K562 (cell line): ENCODE data around the gene POLD4. TPM values are rescaled to one million over a fixed set of nuclear protein-coding genes. Genes with fewer than 3 reads are reported as not detected.
A peak's percentile ranks its signal among the peaks of the same experiment; 100 is the strongest.

ENCODE experiments used
- ARID4B ChIP-seq: sonication (generic); formaldehyde crosslinking; IDR thresholded peaks from 2 replicates; pipeline ENCODE4 v1.8.0; 2022; ENCODE audit warnings: mild to moderate bottlenecking, missing genetic modification reagents
- CBX1 ChIP-seq: sonication (generic); IDR thresholded peaks from 2 replicates; pipeline ENCODE4 v1.6.1; 2016; ENCODE audit warnings: antibody characterized with exemption, low read depth, mild to moderate bottlenecking
- CBX2 ChIP-seq: fragments of 200-600 bp; sonication (generic); IDR thresholded peaks from one replicate; pipeline ENCODE4 v1.6.1; 2012; ENCODE audit warnings: mild to moderate bottlenecking, low read length, inconsistent platforms; ENCODE audit not compliant: insufficient read depth, poor library complexity, severe bottlenecking
- EP300 ChIP-seq: IDR thresholded peaks from 2 replicates; pipeline ENCODE4 v1.6.1; 2012; ENCODE audit warnings: low read length, improper control_type of control experiment
- HDAC1 ChIP-seq, 2 experiments: fragments of 450-650 bp; IDR thresholded peaks; 2 replicates each; pipeline ENCODE4 v1.6.1; 2016 to 2017; ENCODE audit warnings: inconsistent platforms in 1 of 2, mild to moderate bottlenecking in 1 of 2, moderate library complexity in 1 of 2
- HDGF ChIP-seq: fragments of 450-650 bp; IDR thresholded peaks from 2 replicates; pipeline ENCODE4 v1.6.1; 2016
- MLLT1 ChIP-seq, 2 experiments: fragments of 450-650 bp; IDR thresholded peaks; 2 replicates each; pipeline ENCODE4 v1.6.1; 2016
- PHB ChIP-seq: fragments of 250-450 bp; sonication (Bioruptor Pico); IDR thresholded peaks from 2 replicates; pipeline ENCODE4 v1.5.0; 2021
- RBM34 ChIP-seq: fragments of 200-400 bp; formaldehyde crosslinking; IDR thresholded peaks from 2 replicates; pipeline ENCODE4 v1.6.1; 2018; ENCODE audit warnings: low read length, borderline replicate concordance; ENCODE audit not compliant: insufficient read depth
- U2AF2 ChIP-seq: fragments of 200-400 bp; formaldehyde crosslinking; optimal IDR thresholded peaks from 2 replicates; pipeline ENCODE3; 2017; ENCODE audit warnings: low read depth, mild to moderate bottlenecking, low read length
- ZBTB2 ChIP-seq: fragments of 450-650 bp; IDR thresholded peaks from 2 replicates; pipeline ENCODE4 v1.6.1; 2016; ENCODE audit warnings: antibody characterized with exemption
- ZNF280A ChIP-seq: fragments of 450-650 bp; IDR thresholded peaks from 2 replicates; pipeline ENCODE4 v1.6.1; 2018; ENCODE audit warnings: mild to moderate bottlenecking, low read depth; ENCODE audit not compliant: partially characterized antibody
- ZSCAN32 ChIP-seq: fragments of 450-650 bp; formaldehyde crosslinking; IDR thresholded peaks from 2 replicates; pipeline ENCODE4 v1.4.0; 2020; ENCODE audit warnings: mild to moderate bottlenecking, moderate library complexity
- polyA plus RNA-seq, 8 experiments: library from polyadenylated mRNA; depleted of rRNA in 4 of 8; stranded (reverse) in 5 of 8; unstranded in 3 of 8; fragments of >200 nt; fragmentation: Nextera tagmentation in 2 of 8; fragmentation: Illumina TruSeq in 1 of 8; extraction: Ambion mirVana in 2 of 8; extraction: Trizol in 1 of 8; gene quantifications; 2 replicates each; pipeline versions ENCODE4 v1.2.1 to v1.2.3, GENCODE V29; 2011 to 2014; ENCODE audit warnings: inconsistent platforms in 1 of 8, missing spikeins in 1 of 8
- total RNA-seq, 7 experiments: library from RNA; depleted of rRNA in 6 of 7; stranded (reverse); fragments of >200 nt in 6 of 7; fragmentation: Illumina TruSeq in 2 of 7; extraction: Trizol in 2 of 7; gene quantifications; 2 replicates each; pipeline versions ENCODE4 v1.2.1 to v1.2.3, GENCODE V29; 2011 to 2021; ENCODE audit warnings: low replicate concordance in 1 of 7
- TF ChIP-seq, protein P1 (sequence below): fragments of 450-650 bp; IDR thresholded peaks from 2 replicates; pipeline ENCODE4 v1.7.0; 2016; ENCODE audit warnings: borderline replicate concordance

Gene POLD4
- total and polyA plus RNA-seq, 9 of the 15 experiments (the other 6 are each of a cell fraction or from before 2014, with no cell fraction given), result 5.8 to 64.5 (median 18.3) TPM

GRCh38 chr11:67379061-67380058, 26.0 kb upstream of the POLD4 start (continued):
- TF ChIP-seq, protein P1, sequence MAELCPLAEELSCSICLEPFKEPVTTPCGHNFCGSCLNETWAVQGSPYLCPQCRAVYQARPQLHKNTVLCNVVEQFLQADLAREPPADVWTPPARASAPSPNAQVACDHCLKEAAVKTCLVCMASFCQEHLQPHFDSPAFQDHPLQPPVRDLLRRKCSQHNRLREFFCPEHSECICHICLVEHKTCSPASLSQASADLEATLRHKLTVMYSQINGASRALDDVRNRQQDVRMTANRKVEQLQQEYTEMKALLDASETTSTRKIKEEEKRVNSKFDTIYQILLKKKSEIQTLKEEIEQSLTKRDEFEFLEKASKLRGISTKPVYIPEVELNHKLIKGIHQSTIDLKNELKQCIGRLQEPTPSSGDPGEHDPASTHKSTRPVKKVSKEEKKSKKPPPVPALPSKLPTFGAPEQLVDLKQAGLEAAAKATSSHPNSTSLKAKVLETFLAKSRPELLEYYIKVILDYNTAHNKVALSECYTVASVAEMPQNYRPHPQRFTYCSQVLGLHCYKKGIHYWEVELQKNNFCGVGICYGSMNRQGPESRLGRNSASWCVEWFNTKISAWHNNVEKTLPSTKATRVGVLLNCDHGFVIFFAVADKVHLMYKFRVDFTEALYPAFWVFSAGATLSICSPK, result no peak
- TF ChIP-seq ARID4B (CRISPR knock-in tag) (no peak), ZSCAN32 (CRISPR knock-in tag) (0 out of 2 replicates have a peak, but pooled peaks have one; percentile 34), CBX2 (no peak), ZBTB2 (peak; percentile 71), MLLT1 (IDR thresholded peaks at IDR 0.05) (no peak), U2AF2 (no peak), PHB (CRISPR knock-in tag) (no peak), RBM34 (no peak), HDAC1 (IDR thresholded peaks at IDR 0.05) (0 out of 4 replicates have a peak, but pooled peaks of 1 of the 2 experiments have one; percentile 58), HDGF (no peak), ZNF280A (no peak), EP300 (no peak), CBX1 (no peak)
